GM21737 (cell line): Measurements from ENCODE around the gene FAM228B.
"Not testable (repeated sequence)": the region's sequence is repeated elsewhere in the genome, so short reads cannot be mapped to it uniquely, and the experiment has no call there.

Source experiments
- ATAC-seq: cut with Tn5 transposase; IDR thresholded peaks from one replicate; pipeline ENCODE4 v1.9.1; 2021; ENCODE audit warnings: mild to moderate bottlenecking, moderate library complexity; ENCODE audit not compliant: unreplicated experiment

Gene FAM228B

GRCh38 chr2:24123195-24123921 is at the start of gene FAM228B, which contains the start of gene PFN4:
Gene FAM228B, plus strand, starts transcription at chr2:24123469. Its CDS starts 893 bp downstream, at chr2:24124362.
Gene PFN4, minus strand, starts transcription at chr2:24123334. Its CDS starts 799 bp downstream, at chr2:24122535.
- ATAC-seq, result peak; percentile 92

- ATAC-seq, result no peak
Measured at GRCh38 chr2:24073816-24074215, 49.5 kb upstream of the FAM228B start.

- no peak for ATAC-seq
Measured at GRCh38 chr2:24075259-24075658, 48.0 kb upstream of the FAM228B start.

GRCh38 chr2:24075915-24076848 is 47.1 kb upstream of the FAM228B start, which contains the start of gene SF3B6:
Gene SF3B6, minus strand, starts transcription at chr2:24076326. Its CDS starts 97 bp downstream, at chr2:24076229.
- peak; percentile 90 for ATAC-seq

GRCh38 chr2:24076849-24077534 is 46.3 kb upstream of the FAM228B start:
- ATAC-seq, result peak; percentile 0

- ATAC-seq, result no peak
Measured at GRCh38 chr2:24077535-24077877, 45.8 kb upstream of the FAM228B start.

- ATAC-seq, result no peak
Measured at GRCh38 chr2:24077879-24078278, 45.4 kb upstream of the FAM228B start.

- no peak for ATAC-seq
Measured at GRCh38 chr2:24080701-24081100, 42.6 kb upstream of the FAM228B start.

- no peak for ATAC-seq
Measured at GRCh38 chr2:24082787-24083566, 40.3 kb upstream of the FAM228B start.

GRCh38 chr2:24083567-24084385 is 39.5 kb upstream of the FAM228B start:
- ATAC-seq, result peak; percentile 77

GRCh38 chr2:24084386-24085199 is 38.7 kb upstream of the FAM228B start, which contains the start of gene TP53I3:
Gene TP53I3, minus strand, starts transcription at chr2:24084834. Its CDS starts 508 bp downstream, at chr2:24084326.
- ATAC-seq, result peak; percentile 71

- no peak for ATAC-seq
Measured at GRCh38 chr2:24085200-24085489, 38.1 kb upstream of the FAM228B start.

- no peak for ATAC-seq
Measured at GRCh38 chr2:24086241-24086640, 37.0 kb upstream of the FAM228B start.

GRCh38 chr2:24087032-24087431 is 36.2 kb upstream of the FAM228B start:
- ATAC-seq, result no peak

- no peak for ATAC-seq
Measured at GRCh38 chr2:24088821-24089359, 34.4 kb upstream of the FAM228B start.

- ATAC-seq, result not testable (repeated sequence)
Measured at GRCh38 chr2:24093270-24093669, 30.0 kb upstream of the FAM228B start.

- not testable (repeated sequence) for ATAC-seq
Measured at GRCh38 chr2:24095171-24095677, 28.0 kb upstream of the FAM228B start.

- ATAC-seq, result not testable (repeated sequence)
Measured at GRCh38 chr2:24100732-24101131, 22.5 kb upstream of the FAM228B start.
